Tibial nerve (tissue), 3 donors: ENCODE results near the gene LMX1B.
"Not testable (repeated sequence)": the region's sequence is repeated elsewhere in the genome, so short reads cannot be mapped to it uniquely, and the experiment has no call there.

ENCODE experiments used
- CTCF ChIP-seq, 5 experiments: fragments of 200-600 bp in 3 of 5; fragments of 450-650 bp in 2 of 5; sonication (generic) in 3 of 5; IDR thresholded peaks; one replicate each; pipeline ENCODE4 v1.5.1; 2016 to 2019; ENCODE audit warnings: antibody characterized with exemption in 5 of 5, mild to moderate bottlenecking in 3 of 5, moderate library complexity in 2 of 5
- POLR2A ChIP-seq, 2 donors: fragments of 450-650 bp; IDR thresholded peaks; one replicate each; pipeline ENCODE4 v1.6.1; 2017; ENCODE audit warnings: antibody characterized with exemption in 2 of 2, mild to moderate bottlenecking in 2 of 2, moderate library complexity in 2 of 2

GRCh38 chr9:126707712-126708111, 94.0 kb downstream of the LMX1B start:
- TF ChIP-seq CTCF, POLR2A (IDR thresholded peaks at IDR 0.05): not testable (repeated sequence)
